Epithelial cell of esophagus (primary cell): Measurements from ENCODE around the gene CHAC1.
A peak's percentile ranks its signal among the peaks of the same experiment; 100 is the strongest.

Experiments
- DNase-seq: peaks from one replicate; pipeline ENCODE4 v3.0.0; 2010; ENCODE audit warnings: low read depth
- H3K4me3 ChIP-seq: 2 replicates; pipeline ENCODE4 v1.5.1; 2011; ENCODE audit warnings: mild to moderate bottlenecking, low read length, control low read depth
- TF ChIP-seq, protein P1 (sequence below): IDR thresholded peaks from 2 replicates; pipeline ENCODE4 v1.5.1; 2011; ENCODE audit warnings: low read depth, mild to moderate bottlenecking, low read length, control low read depth, inconsistent platforms; ENCODE audit not compliant: insufficient read depth; ENCODE audit errors: missing control alignments

CHAC1 gene

GRCh38 chr15:40937762-40938535 lies 15.3 kb upstream of the CHAC1 start:
- TF ChIP-seq, protein P1, sequence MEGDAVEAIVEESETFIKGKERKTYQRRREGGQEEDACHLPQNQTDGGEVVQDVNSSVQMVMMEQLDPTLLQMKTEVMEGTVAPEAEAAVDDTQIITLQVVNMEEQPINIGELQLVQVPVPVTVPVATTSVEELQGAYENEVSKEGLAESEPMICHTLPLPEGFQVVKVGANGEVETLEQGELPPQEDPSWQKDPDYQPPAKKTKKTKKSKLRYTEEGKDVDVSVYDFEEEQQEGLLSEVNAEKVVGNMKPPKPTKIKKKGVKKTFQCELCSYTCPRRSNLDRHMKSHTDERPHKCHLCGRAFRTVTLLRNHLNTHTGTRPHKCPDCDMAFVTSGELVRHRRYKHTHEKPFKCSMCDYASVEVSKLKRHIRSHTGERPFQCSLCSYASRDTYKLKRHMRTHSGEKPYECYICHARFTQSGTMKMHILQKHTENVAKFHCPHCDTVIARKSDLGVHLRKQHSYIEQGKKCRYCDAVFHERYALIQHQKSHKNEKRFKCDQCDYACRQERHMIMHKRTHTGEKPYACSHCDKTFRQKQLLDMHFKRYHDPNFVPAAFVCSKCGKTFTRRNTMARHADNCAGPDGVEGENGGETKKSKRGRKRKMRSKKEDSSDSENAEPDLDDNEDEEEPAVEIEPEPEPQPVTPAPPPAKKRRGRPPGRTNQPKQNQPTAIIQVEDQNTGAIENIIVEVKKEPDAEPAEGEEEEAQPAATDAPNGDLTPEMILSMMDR, result peak; percentile 66
- H3K4me3 ChIP-seq, result no peak overlapping the region
- DNase-seq, result peak; percentile 64

- H3K4me3 ChIP-seq, result no peak overlapping the region
- no peak for DNase-seq
- TF ChIP-seq, protein P1, result no peak
Measured at GRCh38 chr15:40938536-40938870, 14.8 kb upstream of the CHAC1 start.

- H3K4me3 ChIP-seq, result no peak overlapping the region
- no peak for DNase-seq
Measured at GRCh38 chr15:40940296-40940801, 12.9 kb upstream of the CHAC1 start.

GRCh38 chr15:40941068-40941527 lies 12.2 kb upstream of the CHAC1 start:
- DNase-seq, result no peak
- TF ChIP-seq, protein P1, result no peak
- peak overlapping the region; percentile 27 for H3K4me3 ChIP-seq

More at GRCh38 chr15:40940296-40940801, 12.9 kb upstream of the CHAC1 start:
- TF ChIP-seq, protein P1, result no peak

- DNase-seq, result peak; percentile 62
- H3K4me3 ChIP-seq, result peak overlapping the region; percentile 54
- TF ChIP-seq, protein P1, result no peak
Measured at GRCh38 chr15:40941528-40942336, 11.5 kb upstream of the CHAC1 start.

DNA sequence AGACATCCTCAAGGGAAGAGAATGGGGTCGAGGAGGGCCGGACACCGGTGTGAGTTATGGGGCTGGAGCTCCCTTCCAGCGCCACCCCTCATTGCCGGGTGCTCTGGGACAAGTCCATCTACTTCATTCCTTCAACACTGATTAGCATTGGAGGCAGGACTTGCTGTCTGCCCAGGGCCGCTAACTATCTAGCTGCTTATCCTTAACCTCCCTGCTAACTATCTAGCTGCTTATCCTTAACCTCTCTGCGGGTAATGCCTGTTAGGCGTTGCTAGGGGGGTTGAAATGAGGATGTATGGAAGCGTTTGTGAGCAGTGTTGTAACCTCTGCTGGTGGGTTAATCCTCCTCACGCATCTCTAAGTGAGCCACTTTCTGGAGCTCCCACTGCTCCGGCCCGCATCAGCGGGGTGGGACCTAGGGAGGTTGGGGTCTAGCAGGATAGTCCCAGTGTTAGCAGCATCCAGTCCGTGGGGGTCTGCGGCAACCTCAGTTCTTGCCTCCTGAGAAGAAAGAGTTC lies 10.9 kb upstream of the CHAC1 start:
- peak overlapping the region; percentile 54 for H3K4me3 ChIP-seq
- no peak for DNase-seq
- TF ChIP-seq, protein P1, result no peak
